HG03060 (cell line): ENCODE measurements around the gene LHFPL6.
A peak's percentile ranks its signal among the peaks of the same experiment; 100 is the strongest.

ENCODE experiments used
- ATAC-seq: cut with Tn5 transposase; IDR thresholded peaks from one replicate; pipeline ENCODE4 v1.9.1; 2021; ENCODE audit warnings: low read depth, moderate number of reproducible peaks; ENCODE audit not compliant: unreplicated experiment

Gene LHFPL6

GRCh38 chr13:39399102-39399501 is 203.9 kb downstream of the LHFPL6 start:
- no peak for ATAC-seq

- ATAC-seq: no peak
Measured at GRCh38 chr13:39397896-39398265, 205.1 kb downstream of the LHFPL6 start.

- ATAC-seq: no peak
Measured at GRCh38 chr13:39397226-39397895, 205.6 kb downstream of the LHFPL6 start.

GRCh38 chr13:39394796-39395678 is 208.0 kb downstream of the LHFPL6 start:
- ATAC-seq: no peak

GRCh38 chr13:39391761-39392160 is 211.2 kb downstream of the LHFPL6 start:
- ATAC-seq: no peak

GRCh38 chr13:39389013-39389412 is 214.0 kb downstream of the LHFPL6 start:
- no peak for ATAC-seq

GRCh38 chr13:39385621-39386231 is 217.3 kb downstream of the LHFPL6 start:
- no peak for ATAC-seq

- no peak for ATAC-seq
Measured at GRCh38 chr13:39385154-39385553, 217.8 kb downstream of the LHFPL6 start.

- no peak for ATAC-seq
Measured at GRCh38 chr13:39381456-39381855, 221.5 kb downstream of the LHFPL6 start.

GRCh38 chr13:39379667-39380655 is 223.0 kb downstream of the LHFPL6 start:
- ATAC-seq: no peak

- ATAC-seq: peak; percentile 70
Measured at GRCh38 chr13:39379118-39379517, 223.9 kb downstream of the LHFPL6 start.

GRCh38 chr13:39378306-39378705 is 224.7 kb downstream of the LHFPL6 start:
- ATAC-seq: no peak

- no peak for ATAC-seq
Measured at GRCh38 chr13:39377699-39378098, 225.3 kb downstream of the LHFPL6 start.

GRCh38 chr13:39376076-39376475 is 226.9 kb downstream of the LHFPL6 start:
- ATAC-seq: no peak

GRCh38 chr13:39375601-39376000 is 227.4 kb downstream of the LHFPL6 start:
- no peak for ATAC-seq

GRCh38 chr13:39374741-39375189 is 228.2 kb downstream of the LHFPL6 start:
- no peak for ATAC-seq

- ATAC-seq: no peak
Measured at GRCh38 chr13:39373145-39373544, 229.8 kb downstream of the LHFPL6 start.

GRCh38 chr13:39371706-39372105 is 231.3 kb downstream of the LHFPL6 start:
- ATAC-seq: no peak

- ATAC-seq: no peak
Measured at GRCh38 chr13:39370554-39370953, 232.4 kb downstream of the LHFPL6 start.

GRCh38 chr13:39370048-39370447 is 232.9 kb downstream of the LHFPL6 start:
- no peak for ATAC-seq
